ENCODE results near the gene ITPR3.
A peak's percentile ranks its signal among the peaks of the same experiment; 100 is the strongest.

ITPR3 gene

DNA sequence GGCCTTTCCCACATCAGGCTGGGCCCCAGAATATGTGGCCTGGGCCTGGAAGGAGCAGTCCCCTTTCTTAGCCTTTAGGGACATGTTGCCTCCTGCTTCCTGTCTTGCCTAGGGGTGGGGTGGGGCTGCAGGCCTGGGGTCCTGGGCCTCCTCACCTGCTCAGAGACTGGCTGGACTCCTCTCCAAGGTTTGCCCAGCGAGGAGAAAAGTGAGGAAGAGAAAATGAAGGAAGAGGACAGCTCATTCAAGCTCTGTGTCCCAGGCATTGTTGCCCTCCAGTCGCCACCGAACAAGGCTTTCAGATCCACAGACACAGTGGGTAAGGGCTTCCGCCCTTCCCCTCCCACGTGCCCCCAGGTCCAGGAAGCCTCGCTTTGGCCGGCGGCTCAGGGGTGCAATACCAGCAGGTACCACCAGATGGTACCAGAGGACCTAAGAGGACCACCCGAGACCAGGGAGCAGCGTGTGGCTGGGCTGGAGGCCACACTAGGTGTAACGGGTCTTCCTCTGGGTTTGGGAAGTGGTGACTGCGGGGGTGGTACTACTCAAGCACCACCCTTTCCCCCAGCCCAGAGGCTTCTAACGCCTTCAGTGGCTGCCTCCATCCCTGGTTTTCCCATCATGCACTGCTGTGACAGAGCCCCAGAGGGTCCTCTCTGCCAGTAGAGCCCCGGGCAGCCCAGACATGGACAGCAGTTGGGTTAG, 35.6 kb upstream of the ITPR3 start:
- DNase-seq (ENCODE audit: low spot score in 2 of 2), result peak; percentile 50 to 89
- Histone ChIP-seq H3K27me3 (ENCODE audit: low read depth) (no peaks in the 10 kb centered on the region), H3K4me3 (no peak overlapping the region), H3K36me3 (replicated peaks) (no peaks in the 10 kb centered on the region), H3K9me3 (no peaks in the 10 kb centered on the region), H3K4me1 (peaks cover 4% of the 10 kb centered on the region)
- in situ Hi-C loops (cut with MboI; ENCODE audit: low sequenced_read_pairs), result loop anchor here (5.0 kb wide), 1 partner anchor 117 kb away; no protein-coding TSS in a partner anchor

DNA sequence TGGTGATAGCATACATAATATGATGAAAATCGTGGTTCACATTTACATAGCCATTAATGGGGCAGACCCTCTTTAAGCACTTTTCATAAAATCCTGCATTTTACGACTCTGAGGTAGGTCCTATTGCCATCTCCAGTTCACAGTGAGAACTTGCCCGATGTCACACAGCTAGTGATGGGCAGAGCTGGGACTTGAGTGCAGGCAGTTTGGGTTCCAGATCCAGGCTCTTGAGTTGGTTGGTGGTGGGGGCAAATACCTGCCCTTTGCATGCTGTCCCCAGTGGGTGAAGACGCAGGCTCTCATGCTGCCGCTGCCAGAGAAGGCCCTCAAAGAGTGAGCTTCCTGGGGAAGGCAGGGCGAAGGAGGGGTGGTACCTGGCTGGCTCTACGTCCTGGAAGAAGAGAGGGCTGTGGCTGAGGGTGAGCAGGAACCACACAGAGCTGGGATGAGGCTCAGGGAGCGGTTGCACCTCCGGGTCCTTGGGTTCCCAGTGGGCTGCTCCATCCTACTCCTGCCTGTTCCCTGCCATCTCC, 34.9 kb upstream of the ITPR3 start:
- in situ Hi-C loops (cut with MboI; ENCODE audit: low sequenced_read_pairs), result loop anchor here (5.0 kb wide), 1 partner anchor 116 kb away; no protein-coding TSS in a partner anchor
- H3K4me1 ChIP-seq, result peaks cover 3% of the 10 kb centered on the region
- no peak overlapping the region for H3K4me3 ChIP-seq

DNA sequence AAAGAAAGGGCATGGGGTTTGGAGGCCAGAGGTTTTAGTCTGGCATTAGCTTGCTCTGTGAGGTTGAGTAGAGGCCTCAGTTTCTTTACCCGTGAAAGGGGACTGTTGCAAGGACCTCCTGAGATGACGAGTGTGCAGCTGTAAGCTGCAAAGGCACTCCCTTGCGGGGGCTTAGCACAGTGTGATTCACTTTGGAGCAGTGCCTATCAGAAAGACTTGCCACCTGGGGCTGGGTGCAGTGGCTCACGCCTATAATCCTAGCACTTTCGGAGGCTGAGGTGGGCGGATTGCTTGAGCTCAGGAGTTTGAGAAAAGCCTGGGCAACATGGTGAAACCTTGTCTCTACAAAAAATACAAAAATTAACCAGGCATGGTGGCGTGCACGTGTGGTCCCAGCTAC, 33.6 kb upstream of the ITPR3 start:
- DNase-seq (ENCODE audit: low spot score in 2 of 2), result no peak
- Histone ChIP-seq H3K4me3 (no peak overlapping the region), H3K9me3 (no peaks in the 10 kb centered on the region), H3K36me3 (replicated peaks) (no peaks in the 10 kb centered on the region), H3K4me1 (peaks cover 3% of the 10 kb centered on the region), H3K27me3 (ENCODE audit: low read depth) (no peaks in the 10 kb centered on the region)
- in situ Hi-C loops (cut with MboI; ENCODE audit: low sequenced_read_pairs), result loop anchor here (5.0 kb wide), 1 partner anchor 115 kb away; no protein-coding TSS in a partner anchor

More for the DNA sequence above, 34.9 kb upstream of the ITPR3 start:
- Histone ChIP-seq H3K36me3 (replicated peaks) (no peaks in the 10 kb centered on the region), H3K27me3 (ENCODE audit: low read depth) (no peaks in the 10 kb centered on the region), H3K9me3 (no peaks in the 10 kb centered on the region)
- no peak for DNase-seq (ENCODE audit: low spot score in 2 of 2)

DNA sequence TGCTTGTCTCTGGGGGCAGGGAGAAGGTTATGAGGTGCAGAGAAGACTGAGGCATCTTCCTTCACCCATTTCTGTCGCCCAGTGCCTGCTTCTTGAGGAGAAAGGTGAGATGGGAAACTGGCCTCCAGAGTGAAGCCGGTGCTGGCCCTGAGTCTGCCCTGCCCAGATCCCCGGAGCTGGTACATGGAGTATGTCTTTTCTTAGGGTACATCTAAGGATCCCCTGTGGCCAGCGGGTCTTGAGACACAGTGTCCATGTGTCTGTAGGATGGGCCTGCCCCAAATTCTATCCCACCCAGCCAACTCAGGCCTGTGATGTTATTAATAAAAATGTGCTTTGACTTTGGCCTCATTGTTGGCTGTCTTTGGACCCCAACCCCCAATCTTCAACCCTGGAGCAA, 32.2 kb upstream of the ITPR3 start:
- no peaks in the 10 kb centered on the region for H3K36me3 ChIP-seq (replicated peaks)
- no peaks in the 10 kb centered on the region for H3K27me3 ChIP-seq (ENCODE audit: low read depth)
- H3K4me3 ChIP-seq, result no peak overlapping the region
- no peak for DNase-seq (ENCODE audit: low spot score in 2 of 2)
- in situ Hi-C loops (cut with MboI; ENCODE audit: low sequenced_read_pairs), result loop anchor here (5.0 kb wide), 1 partner anchor 113 kb away; no protein-coding TSS in a partner anchor
- no peaks in the 10 kb centered on the region for H3K9me3 ChIP-seq
- peaks cover 3% of the 10 kb centered on the region for H3K4me1 ChIP-seq

DNA sequence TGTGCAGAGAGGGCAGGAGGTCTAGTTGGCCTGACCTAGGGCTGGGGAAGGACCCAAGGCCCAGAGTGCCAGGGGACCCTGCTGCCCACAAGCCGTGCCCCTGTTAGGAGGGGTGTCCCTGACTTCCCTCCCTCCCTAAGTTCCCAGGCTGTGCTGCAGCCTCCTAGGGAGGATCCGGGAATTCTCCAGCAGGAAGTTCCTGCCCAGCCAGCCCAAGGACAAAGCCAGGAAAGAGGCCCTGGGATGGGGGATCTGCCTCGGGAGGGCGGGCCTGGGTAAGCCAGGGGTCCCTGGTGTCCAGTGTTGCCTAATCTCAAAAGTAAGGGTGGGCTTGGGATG, 31.8 kb upstream of the ITPR3 start:
- H3K4me1 ChIP-seq, result peaks cover 3% of the 10 kb centered on the region
- H3K36me3 ChIP-seq (replicated peaks), result no peaks in the 10 kb centered on the region
- H3K4me3 ChIP-seq, result no peak overlapping the region
- no peaks in the 10 kb centered on the region for H3K27me3 ChIP-seq (ENCODE audit: low read depth)
- H3K9me3 ChIP-seq, result no peaks in the 10 kb centered on the region
- in situ Hi-C loops (cut with MboI; ENCODE audit: low sequenced_read_pairs), result loop anchor here (5.0 kb wide), 1 partner anchor 113 kb away; no protein-coding TSS in a partner anchor
- no peak for DNase-seq (ENCODE audit: low spot score in 2 of 2)

DNA sequence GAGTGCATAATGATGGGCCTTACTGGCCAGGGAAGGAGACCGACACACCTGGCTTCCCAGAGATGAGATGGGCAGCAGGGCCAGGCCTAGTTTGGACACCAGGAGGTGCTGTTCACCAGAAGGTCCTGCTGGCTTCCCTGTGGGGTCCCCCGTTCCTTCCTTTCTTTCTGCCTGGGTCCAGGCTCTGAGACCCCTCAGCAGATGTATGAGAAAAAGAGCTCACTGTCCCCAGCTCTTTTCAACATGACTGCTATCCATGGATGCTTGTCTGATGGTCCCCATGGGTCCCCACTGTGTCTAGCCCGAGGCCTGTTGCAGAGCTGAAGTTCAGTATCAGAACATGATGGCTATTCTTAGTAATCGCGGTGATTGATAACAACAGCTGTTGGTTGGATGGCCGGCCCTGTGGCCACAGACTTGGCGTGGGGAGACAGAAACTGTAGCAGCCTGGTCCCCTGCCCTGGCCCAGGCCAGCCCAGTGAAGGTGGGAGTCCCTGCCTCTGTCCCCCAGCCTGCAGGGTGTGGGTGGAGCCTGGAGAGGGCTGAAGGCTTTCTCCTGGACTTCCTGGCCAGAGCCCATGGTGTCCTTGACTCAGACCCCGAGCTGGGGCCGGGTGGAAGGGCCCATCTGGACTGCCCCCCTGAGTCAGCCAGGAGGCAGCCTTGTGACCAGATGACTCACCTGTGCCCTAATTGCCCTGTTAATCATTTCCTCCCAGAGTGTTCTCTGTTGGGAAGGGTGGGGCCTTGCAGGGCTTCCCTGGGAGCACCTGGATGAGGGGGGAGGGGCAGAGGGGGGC, 31.2 kb upstream of the ITPR3 start:
- peak in 1 of 2 experiments; percentile 61 for DNase-seq (ENCODE audit: low spot score in 2 of 2)
- H3K36me3 ChIP-seq (replicated peaks), result no peaks in the 10 kb centered on the region
- no peaks in the 10 kb centered on the region for H3K9me3 ChIP-seq
- H3K4me3 ChIP-seq, result no peak overlapping the region
- no peaks in the 10 kb centered on the region for H3K27me3 ChIP-seq (ENCODE audit: low read depth)
- peaks cover 3% of the 10 kb centered on the region for H3K4me1 ChIP-seq
- in situ Hi-C loops (cut with MboI; ENCODE audit: low sequenced_read_pairs), result loop anchor here (5.0 kb wide), 1 partner anchor 112 kb away; no protein-coding TSS in a partner anchor

DNA sequence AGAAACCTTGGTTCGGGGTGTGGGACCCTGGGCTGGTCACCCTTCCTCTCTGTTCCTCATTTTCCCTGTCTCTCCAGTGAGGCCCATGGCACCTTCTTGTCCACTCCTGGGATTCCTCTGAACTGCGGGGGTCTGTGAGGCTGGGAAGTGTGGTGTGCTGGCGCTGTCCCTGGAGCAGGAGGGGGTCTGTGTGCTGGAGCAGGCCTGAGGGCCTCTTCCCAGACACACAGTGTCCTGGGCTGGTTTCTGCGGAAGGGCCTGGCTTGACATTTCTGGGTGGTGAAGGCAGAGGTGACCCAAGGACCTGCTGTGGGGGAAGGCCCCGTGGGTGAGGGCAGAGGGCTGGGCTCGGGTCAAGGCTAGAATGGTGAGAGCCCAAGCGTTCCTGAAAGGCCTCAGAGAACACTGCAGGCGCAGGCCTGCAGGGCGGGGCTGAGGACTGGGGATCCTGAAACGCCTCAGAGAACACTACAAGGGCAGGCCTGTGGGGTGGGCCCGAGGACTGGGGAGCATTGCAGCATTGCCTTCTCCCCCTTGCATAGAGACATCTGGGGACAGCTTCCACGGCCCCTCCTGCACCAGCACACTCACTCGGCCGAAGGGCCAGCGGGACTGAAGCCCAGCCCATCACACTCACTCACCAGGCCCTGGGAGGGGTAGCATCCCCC, 30.5 kb upstream of the ITPR3 start:
- DNase-seq (ENCODE audit: low spot score in 2 of 2), result no peak
- Histone ChIP-seq H3K4me1 (peaks cover 3% of the 10 kb centered on the region), H3K4me3 (no peak overlapping the region)

DNA sequence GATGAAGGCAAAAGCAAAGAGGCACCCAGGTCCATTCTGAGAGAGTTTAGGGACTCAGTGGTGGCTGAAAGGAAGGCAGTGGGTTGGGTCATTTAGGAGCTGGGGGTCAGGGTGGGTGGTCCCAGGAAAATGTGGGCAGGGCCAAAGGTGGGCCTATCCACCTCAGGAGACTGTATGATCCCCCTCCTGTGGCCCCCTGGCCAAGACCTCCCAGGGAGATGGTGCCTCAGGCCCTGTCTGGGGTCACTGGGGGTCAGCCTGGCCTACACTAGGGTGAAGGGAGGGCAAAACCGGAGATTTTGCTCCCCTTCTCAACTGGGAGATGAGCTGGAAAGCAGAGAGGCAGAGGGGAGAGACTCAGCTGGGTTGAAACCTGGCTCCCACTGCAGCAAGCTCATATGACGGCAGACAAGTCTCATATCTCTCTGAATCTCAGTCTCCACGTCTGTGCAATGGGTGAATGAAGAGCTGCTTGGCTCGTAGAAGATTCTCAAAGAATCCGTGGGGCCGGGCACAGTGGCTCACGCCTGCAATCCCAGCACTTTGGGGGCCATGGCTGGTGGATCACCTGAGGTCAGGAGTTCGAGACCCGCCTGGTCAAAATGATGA, 29.6 kb upstream of the ITPR3 start:
- no peak for DNase-seq (ENCODE audit: low spot score in 2 of 2)
- no peaks in the 10 kb centered on the region for H3K4me1 ChIP-seq
- H3K4me3 ChIP-seq, result no peak overlapping the region
- in situ Hi-C loops (cut with MboI; ENCODE audit: low sequenced_read_pairs), result no loop called here
- H3K36me3 ChIP-seq (replicated peaks), result no peaks in the 10 kb centered on the region
- H3K9me3 ChIP-seq, result no peaks in the 10 kb centered on the region
- H3K27me3 ChIP-seq (ENCODE audit: low read depth), result no peaks in the 10 kb centered on the region

More for the DNA sequence above, 30.5 kb upstream of the ITPR3 start:
- no peaks in the 10 kb centered on the region for H3K9me3 ChIP-seq
- no peaks in the 10 kb centered on the region for H3K36me3 ChIP-seq (replicated peaks)
- no peaks in the 10 kb centered on the region for H3K27me3 ChIP-seq (ENCODE audit: low read depth)
- in situ Hi-C loops (cut with MboI; ENCODE audit: low sequenced_read_pairs), result no loop called here

DNA sequence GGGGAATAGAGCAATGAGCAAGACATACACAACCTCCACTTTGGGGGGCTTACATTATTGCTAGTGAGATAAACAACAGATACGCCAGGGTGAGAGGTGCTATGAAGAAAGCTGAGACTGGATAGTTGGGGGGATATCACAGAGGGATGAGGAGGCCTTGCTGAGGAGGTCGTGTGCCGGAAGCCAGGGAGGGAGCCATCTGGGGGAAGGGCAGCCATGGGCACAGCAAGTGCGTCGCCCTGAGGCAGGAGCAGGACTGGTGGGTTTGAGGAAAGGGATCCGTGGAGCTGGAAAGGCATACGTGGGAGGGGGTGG, 28.9 kb upstream of the ITPR3 start:
- H3K4me1 ChIP-seq, result no peaks in the 10 kb centered on the region
- in situ Hi-C loops (cut with MboI; ENCODE audit: low sequenced_read_pairs), result no loop called here

DNA sequence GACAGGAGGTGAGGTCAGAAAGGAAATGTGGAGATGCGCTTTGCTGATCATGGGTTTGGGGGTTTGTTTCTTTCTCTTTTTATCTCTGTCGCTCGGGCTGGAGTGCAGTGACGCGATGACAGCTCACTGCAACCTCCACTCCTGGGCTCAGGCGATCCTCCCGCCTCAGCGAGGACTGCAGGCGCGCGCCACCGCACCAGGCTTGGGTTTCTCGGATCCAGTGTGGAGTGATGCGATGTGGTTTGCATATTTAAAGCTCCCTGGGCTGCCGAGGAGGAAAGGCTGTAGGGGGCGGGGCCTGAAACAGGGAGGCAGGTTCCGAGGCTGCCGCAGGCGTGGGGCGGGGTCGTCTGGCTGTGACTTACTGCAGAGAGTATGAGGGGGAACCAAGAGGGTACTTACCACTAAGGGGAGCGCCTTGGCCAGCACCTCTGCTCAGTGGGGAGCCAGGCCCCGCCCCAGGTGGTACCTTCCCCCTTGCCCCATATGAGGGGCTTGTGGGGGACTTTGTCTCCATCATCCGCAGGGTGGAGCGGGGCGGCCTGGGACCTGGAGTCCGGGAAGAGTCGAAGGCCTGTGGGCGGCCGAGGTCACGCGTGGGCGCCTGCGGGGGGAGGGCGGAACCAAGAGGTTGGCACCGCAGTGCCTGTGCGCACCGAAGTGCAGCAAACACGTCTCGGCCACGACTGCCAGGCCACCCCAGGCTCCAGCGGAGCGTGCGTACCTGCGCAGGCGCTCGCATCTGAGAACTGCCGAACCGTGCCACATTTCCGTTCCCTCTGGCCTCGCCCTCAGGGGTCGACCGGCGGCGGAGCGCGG, 28.3 kb upstream of the ITPR3 start:
- H3K27me3 ChIP-seq (ENCODE audit: low read depth), result no peaks in the 10 kb centered on the region
- no peak overlapping the region for H3K4me3 ChIP-seq
- no peaks in the 10 kb centered on the region for H3K9me3 ChIP-seq
- H3K4me1 ChIP-seq, result no peaks in the 10 kb centered on the region
- no peaks in the 10 kb centered on the region for H3K36me3 ChIP-seq (replicated peaks)
- peak in 1 of 2 experiments; percentile 42 for DNase-seq (ENCODE audit: low spot score in 2 of 2)
- in situ Hi-C loops (cut with MboI; ENCODE audit: low sequenced_read_pairs), result no loop called here

More for the DNA sequence above, 28.9 kb upstream of the ITPR3 start:
- Histone ChIP-seq H3K36me3 (replicated peaks) (no peaks in the 10 kb centered on the region), H3K9me3 (no peaks in the 10 kb centered on the region), H3K27me3 (ENCODE audit: low read depth) (no peaks in the 10 kb centered on the region), H3K4me3 (no peak overlapping the region)
- no peak for DNase-seq (ENCODE audit: low spot score in 2 of 2)

DNA sequence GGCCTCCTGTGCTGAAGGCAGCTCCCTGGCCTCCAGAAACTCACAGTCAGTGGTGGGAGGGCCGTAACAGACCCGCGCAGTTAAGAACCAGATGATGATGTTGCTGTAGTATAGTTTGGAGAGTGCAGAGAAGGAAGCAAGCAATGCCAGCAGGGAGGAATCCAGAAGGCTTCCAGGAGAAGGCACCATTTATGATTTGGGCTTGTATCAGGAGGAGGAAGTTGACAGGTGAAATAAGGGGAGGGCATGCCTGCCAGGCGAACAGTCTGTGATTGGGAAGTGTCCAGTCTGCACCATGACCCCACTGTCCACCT, 27.8 kb upstream of the ITPR3 start:
- in situ Hi-C loops (cut with MboI; ENCODE audit: low sequenced_read_pairs), result no loop called here
- no peak overlapping the region for H3K4me3 ChIP-seq
- no peak for DNase-seq (ENCODE audit: low spot score in 2 of 2)
- H3K36me3 ChIP-seq (replicated peaks), result no peaks in the 10 kb centered on the region
- no peaks in the 10 kb centered on the region for H3K4me1 ChIP-seq
- no peaks in the 10 kb centered on the region for H3K9me3 ChIP-seq
- no peaks in the 10 kb centered on the region for H3K27me3 ChIP-seq (ENCODE audit: low read depth)

DNA sequence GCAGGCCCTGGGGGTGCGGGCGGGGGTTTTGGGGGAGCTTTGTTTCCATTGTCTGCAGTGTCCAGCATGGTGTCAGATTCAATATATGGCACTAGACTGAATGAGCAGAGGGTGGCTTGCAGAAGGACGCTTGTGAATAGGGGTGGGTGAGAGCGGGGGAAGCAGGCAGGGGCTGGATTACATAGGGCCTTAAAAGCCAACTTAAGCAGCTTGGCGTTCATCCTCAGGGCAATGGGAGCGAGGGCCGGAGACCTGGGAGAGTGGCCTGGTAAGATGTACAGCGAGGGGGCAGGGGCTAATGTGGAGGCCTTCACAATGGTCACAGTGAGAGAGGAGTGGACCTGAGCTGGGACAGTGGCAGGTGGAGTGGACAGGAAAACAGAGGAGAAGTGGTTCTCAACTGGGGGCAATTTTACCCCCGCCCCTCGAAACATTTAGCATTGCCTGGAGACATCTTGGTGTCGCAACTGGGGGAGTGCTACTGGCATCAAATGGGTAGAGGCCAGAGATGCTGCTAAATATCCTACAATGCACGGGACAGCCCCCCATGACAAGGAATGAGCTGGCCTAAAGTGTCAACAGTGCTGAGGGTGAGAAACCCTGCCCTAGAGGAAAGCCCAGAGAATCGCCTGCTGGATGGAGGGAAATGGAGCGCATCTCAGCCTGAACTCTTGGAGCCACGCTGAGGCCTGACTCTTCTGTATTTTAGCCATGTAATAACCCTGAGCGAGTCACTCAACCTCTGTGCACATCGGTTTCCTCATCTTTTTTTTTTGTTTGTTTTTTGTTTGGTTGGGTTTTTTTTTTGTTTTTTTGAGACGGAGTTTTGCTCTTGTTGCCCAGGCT, 25.9 kb upstream of the ITPR3 start:
- no peak for DNase-seq (ENCODE audit: low spot score in 2 of 2)
- Histone ChIP-seq H3K4me1 (no peaks in the 10 kb centered on the region), H3K9me3 (no peaks in the 10 kb centered on the region), H3K36me3 (replicated peaks) (no peaks in the 10 kb centered on the region), H3K4me3 (no peak overlapping the region), H3K27me3 (ENCODE audit: low read depth) (no peaks in the 10 kb centered on the region)
- in situ Hi-C loops (cut with MboI; ENCODE audit: low sequenced_read_pairs), result no loop called here

Data from HAP-1 (cell line).